ENCODE measurements around the gene CDK19.
"Not testable (repeated sequence)": the region's sequence is repeated elsewhere in the genome, so short reads cannot be mapped to it uniquely, and the experiment has no call there.

CDK19 gene

GRCh38 chr6:110581679-110582078 is 233.6 kb downstream of the CDK19 start:
- no peak for DNase-seq (ENCODE audit: extremely low spot score)
- ChIA-PET POLR2A (no interaction called here), CTCF (no interaction called here)
- TF ChIP-seq L3MBTL2 (conservative IDR thresholded peaks at IDR 0.05) (no peak), TARDBP (IDR thresholded peaks at IDR 0.05) (no peak), CTBP1 (IDR thresholded peaks at IDR 0.05; ENCODE audit: borderline replicate concordance) (no peak), FOXA1 (IDR thresholded peaks at IDR 0.05) (no peak), ARNT (IDR thresholded peaks at IDR 0.05) (no peak), FOXM1 (IDR thresholded peaks at IDR 0.05; ENCODE audit: borderline replicate concordance) (no peak), FOXK2 (IDR thresholded peaks at IDR 0.05) (no peak), HDGF (IDR thresholded peaks at IDR 0.05; ENCODE audit: borderline replicate concordance) (no peak), PKNOX1 (IDR thresholded peaks at IDR 0.05) (no peak), LEF1 (IDR thresholded peaks at IDR 0.05; ENCODE audit: borderline replicate concordance) (no peak), ELF4 (IDR thresholded peaks at IDR 0.05) (no peak), NFRKB (IDR thresholded peaks at IDR 0.05) (no peak), ZNF384 (IDR thresholded peaks at IDR 0.05) (no peak), BHLHE40 (IDR thresholded peaks at IDR 0.05; ENCODE audit: borderline replicate concordance) (no peak), SP1 (IDR thresholded peaks at IDR 0.05) (no peak), SUZ12 (IDR thresholded peaks at IDR 0.05) (no peak)

- CTCF ChIA-PET; DNase-seq (ENCODE audit: extremely low spot score); POLR2A ChIA-PET: not testable (repeated sequence)
Observed at GRCh38 chr6:110577596-110578167, 237.6 kb downstream of the CDK19 start.

GRCh38 chr6:110575925-110576463 is 239.3 kb downstream of the CDK19 start:
- ChIA-PET CTCF (interaction anchor here (1.0 kb wide), 1 partner anchor 48 kb away, joined by 3 read pairs; no protein-coding TSS in a partner anchor), POLR2A (no interaction called here)

GRCh38 chr6:110574817-110575216 is 240.5 kb downstream of the CDK19 start:
- no peak for TF ChIP-seq FOXK2 (IDR thresholded peaks at IDR 0.05)
- TF ChIP-seq PKNOX1 (IDR thresholded peaks at IDR 0.05) = no peak
- TF ChIP-seq BHLHE40 (IDR thresholded peaks at IDR 0.05; ENCODE audit: borderline replicate concordance) = no peak
- no peak for TF ChIP-seq NFRKB (IDR thresholded peaks at IDR 0.05)
- TF ChIP-seq ARNT (IDR thresholded peaks at IDR 0.05) = no peak
- TF ChIP-seq LEF1 (IDR thresholded peaks at IDR 0.05; ENCODE audit: borderline replicate concordance) = no peak
- no peak for TF ChIP-seq CTBP1 (IDR thresholded peaks at IDR 0.05; ENCODE audit: borderline replicate concordance)
- no peak for TF ChIP-seq ZNF384 (IDR thresholded peaks at IDR 0.05)
- no peak for TF ChIP-seq FOXM1 (IDR thresholded peaks at IDR 0.05; ENCODE audit: borderline replicate concordance)
- no peak for TF ChIP-seq TARDBP (IDR thresholded peaks at IDR 0.05)
- TF ChIP-seq HDGF (IDR thresholded peaks at IDR 0.05; ENCODE audit: borderline replicate concordance) = no peak
- TF ChIP-seq ELF4 (IDR thresholded peaks at IDR 0.05) = no peak
- TF ChIP-seq SUZ12 (IDR thresholded peaks at IDR 0.05) = no peak
- TF ChIP-seq SP1 (IDR thresholded peaks at IDR 0.05) = no peak
- no peak for TF ChIP-seq L3MBTL2 (conservative IDR thresholded peaks at IDR 0.05)
- TF ChIP-seq FOXA1 (IDR thresholded peaks at IDR 0.05) = no peak
- DNase-seq (ENCODE audit: extremely low spot score) = no peak
- CTCF ChIA-PET = no interaction called here
- POLR2A ChIA-PET = no interaction called here

More at GRCh38 chr6:110575925-110576463, 239.3 kb downstream of the CDK19 start:
- no peak for TF ChIP-seq ZNF384 (IDR thresholded peaks at IDR 0.05)
- TF ChIP-seq FOXK2 (IDR thresholded peaks at IDR 0.05) = no peak
- no peak for TF ChIP-seq ARNT (IDR thresholded peaks at IDR 0.05)
- no peak for TF ChIP-seq FOXM1 (IDR thresholded peaks at IDR 0.05; ENCODE audit: borderline replicate concordance)
- no peak for TF ChIP-seq BHLHE40 (IDR thresholded peaks at IDR 0.05; ENCODE audit: borderline replicate concordance)
- no peak for TF ChIP-seq SUZ12 (IDR thresholded peaks at IDR 0.05)
- no peak for TF ChIP-seq HDGF (IDR thresholded peaks at IDR 0.05; ENCODE audit: borderline replicate concordance)
- no peak for TF ChIP-seq SP1 (IDR thresholded peaks at IDR 0.05)
- TF ChIP-seq ELF4 (IDR thresholded peaks at IDR 0.05) = no peak
- no peak for TF ChIP-seq CTBP1 (IDR thresholded peaks at IDR 0.05; ENCODE audit: borderline replicate concordance)
- TF ChIP-seq FOXA1 (IDR thresholded peaks at IDR 0.05) = no peak
- no peak for TF ChIP-seq NFRKB (IDR thresholded peaks at IDR 0.05)
- TF ChIP-seq L3MBTL2 (conservative IDR thresholded peaks at IDR 0.05) = no peak
- no peak for TF ChIP-seq LEF1 (IDR thresholded peaks at IDR 0.05; ENCODE audit: borderline replicate concordance)
- TF ChIP-seq PKNOX1 (IDR thresholded peaks at IDR 0.05) = no peak
- DNase-seq (ENCODE audit: extremely low spot score) = no peak

GRCh38 chr6:110573537-110573936 is 241.7 kb downstream of the CDK19 start:
- TF ChIP-seq NFRKB (IDR thresholded peaks at IDR 0.05) (no peak), ELF4 (IDR thresholded peaks at IDR 0.05) (no peak), FOXK2 (IDR thresholded peaks at IDR 0.05) (no peak), ARNT (IDR thresholded peaks at IDR 0.05) (no peak), FOXA1 (IDR thresholded peaks at IDR 0.05) (no peak), SUZ12 (IDR thresholded peaks at IDR 0.05) (no peak), L3MBTL2 (conservative IDR thresholded peaks at IDR 0.05) (no peak), FOXM1 (IDR thresholded peaks at IDR 0.05; ENCODE audit: borderline replicate concordance) (no peak)

GRCh38 chr6:110573136-110573535 is 242.1 kb downstream of the CDK19 start:
- ChIA-PET CTCF (no interaction called here), POLR2A (interaction anchor here (0.9 kb wide), 1 partner anchor 10 kb away, joined by 3 read pairs; no protein-coding TSS in a partner anchor)
- no peak for TF ChIP-seq FOXA1 (IDR thresholded peaks at IDR 0.05)
- no peak for DNase-seq (ENCODE audit: extremely low spot score)

More at GRCh38 chr6:110573537-110573936, 241.7 kb downstream of the CDK19 start:
- ChIA-PET CTCF (no interaction called here), POLR2A (interaction anchor here (0.9 kb wide), 1 partner anchor 10 kb away, joined by 3 read pairs; no protein-coding TSS in a partner anchor)
- DNase-seq (ENCODE audit: extremely low spot score) = no peak

Measured in HEK293T (cell line).